ENCODE measurements around the gene NR1D2. TPM values are rescaled to one million over a fixed set of nuclear protein-coding genes. Genes with fewer than 3 reads are reported as not detected.

The NR1D2 gene
- total RNA-seq, 1 experiment from 2014 or later = 18.4 TPM

- TF ChIP-seq, protein P1, sequence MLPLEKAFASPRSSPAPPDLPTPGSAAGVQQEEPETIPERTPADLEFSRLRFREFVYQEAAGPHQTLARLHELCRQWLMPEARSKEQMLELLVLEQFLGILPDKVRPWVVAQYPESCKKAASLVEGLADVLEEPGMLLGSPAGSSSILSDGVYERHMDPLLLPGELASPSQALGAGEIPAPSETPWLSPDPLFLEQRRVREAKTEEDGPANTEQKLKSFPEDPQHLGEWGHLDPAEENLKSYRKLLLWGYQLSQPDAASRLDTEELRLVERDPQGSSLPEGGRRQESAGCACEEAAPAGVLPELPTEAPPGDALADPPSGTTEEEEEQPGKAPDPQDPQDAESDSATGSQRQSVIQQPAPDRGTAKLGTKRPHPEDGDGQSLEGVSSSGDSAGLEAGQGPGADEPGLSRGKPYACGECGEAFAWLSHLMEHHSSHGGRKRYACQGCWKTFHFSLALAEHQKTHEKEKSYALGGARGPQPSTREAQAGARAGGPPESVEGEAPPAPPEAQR (CRISPR knock-in tag; IDR thresholded peaks at IDR 0.05) = no peak
- no peak for TF ChIP-seq ZNF219 (CRISPR knock-in tag; IDR thresholded peaks at IDR 0.05; ENCODE audit: borderline replicate concordance)
- TF ChIP-seq MXD4 (CRISPR knock-in tag; IDR thresholded peaks at IDR 0.05; ENCODE audit: borderline replicate concordance) = no peak
- no peak for TF ChIP-seq NR1H2 (CRISPR knock-in tag; IDR thresholded peaks at IDR 0.05)
- no peak for TF ChIP-seq ERG (CRISPR knock-in tag; IDR thresholded peaks at IDR 0.05)
- TF ChIP-seq NFE2L1 (CRISPR knock-in tag; IDR thresholded peaks at IDR 0.05) = no peak
- TF ChIP-seq FOXK1 (CRISPR knock-in tag; IDR thresholded peaks at IDR 0.05) = no peak
These were observed 4.7 kb downstream of the NR1D2 start (continued) for GRCh38 chr3:23949784-23950183.

DNA sequence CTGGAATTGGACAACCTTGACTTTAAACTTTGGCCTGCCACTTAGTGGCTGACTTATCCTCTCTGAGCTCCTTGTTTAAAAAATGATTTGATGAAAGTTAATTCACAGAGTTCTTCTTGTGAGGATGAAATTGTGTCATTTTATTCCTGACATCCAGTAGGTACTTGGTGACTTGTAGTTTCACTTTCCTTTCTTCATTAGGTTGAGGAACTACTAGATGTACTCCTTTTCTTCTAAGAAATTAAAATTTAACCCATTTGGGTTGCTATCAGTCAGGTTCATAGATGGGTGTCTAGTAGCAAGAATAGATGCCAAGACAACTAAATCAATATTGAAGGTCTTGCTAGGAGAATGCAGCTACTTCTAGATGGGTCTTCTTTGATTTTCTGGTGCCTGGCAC, 5.2 kb downstream of the NR1D2 start:
- DNase-seq (ENCODE audit: low spot score) = no peak
- TF ChIP-seq ZBTB21 (CRISPR knock-in tag; IDR thresholded peaks at IDR 0.05; ENCODE audit: borderline replicate concordance) = no peak
- TF ChIP-seq FOXP1 (CRISPR knock-in tag; IDR thresholded peaks at IDR 0.05; ENCODE audit: borderline replicate concordance) = no peak
- TF ChIP-seq ZNF281 (CRISPR knock-in tag; IDR thresholded peaks at IDR 0.05) = no peak
- no peak for TF ChIP-seq TEAD4 (CRISPR knock-in tag; IDR thresholded peaks at IDR 0.05)
- TF ChIP-seq FOXP4 (CRISPR knock-in tag; IDR thresholded peaks at IDR 0.05) = no peak
- TF ChIP-seq PRDM15 (CRISPR knock-in tag; IDR thresholded peaks at IDR 0.05) = no peak
- TF ChIP-seq, protein P2, sequence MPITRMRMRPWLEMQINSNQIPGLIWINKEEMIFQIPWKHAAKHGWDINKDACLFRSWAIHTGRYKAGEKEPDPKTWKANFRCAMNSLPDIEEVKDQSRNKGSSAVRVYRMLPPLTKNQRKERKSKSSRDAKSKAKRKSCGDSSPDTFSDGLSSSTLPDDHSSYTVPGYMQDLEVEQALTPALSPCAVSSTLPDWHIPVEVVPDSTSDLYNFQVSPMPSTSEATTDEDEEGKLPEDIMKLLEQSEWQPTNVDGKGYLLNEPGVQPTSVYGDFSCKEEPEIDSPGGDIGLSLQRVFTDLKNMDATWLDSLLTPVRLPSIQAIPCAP (CRISPR knock-in tag; IDR thresholded peaks at IDR 0.05) = no peak
- TF ChIP-seq, protein P3, sequence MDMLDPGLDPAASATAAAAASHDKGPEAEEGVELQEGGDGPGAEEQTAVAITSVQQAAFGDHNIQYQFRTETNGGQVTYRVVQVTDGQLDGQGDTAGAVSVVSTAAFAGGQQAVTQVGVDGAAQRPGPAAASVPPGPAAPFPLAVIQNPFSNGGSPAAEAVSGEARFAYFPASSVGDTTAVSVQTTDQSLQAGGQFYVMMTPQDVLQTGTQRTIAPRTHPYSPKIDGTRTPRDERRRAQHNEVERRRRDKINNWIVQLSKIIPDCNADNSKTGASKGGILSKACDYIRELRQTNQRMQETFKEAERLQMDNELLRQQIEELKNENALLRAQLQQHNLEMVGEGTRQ (CRISPR knock-in tag; IDR thresholded peaks at IDR 0.05) = no peak
- TF ChIP-seq E2F4 (CRISPR knock-in tag; IDR thresholded peaks at IDR 0.05; ENCODE audit: borderline replicate concordance, low read depth) = no peak
- no peak for TF ChIP-seq ZNF219 (CRISPR knock-in tag; IDR thresholded peaks at IDR 0.05; ENCODE audit: borderline replicate concordance)
- TF ChIP-seq GABPB1 (CRISPR knock-in tag; IDR thresholded peaks at IDR 0.05) = no peak
- TF ChIP-seq ZNF138 (CRISPR knock-in tag; conservative IDR thresholded peaks at IDR 0.05) = no peak
- TF ChIP-seq ZNF232 (CRISPR knock-in tag; IDR thresholded peaks at IDR 0.05) = no peak
- no peak for TF ChIP-seq CREM (CRISPR knock-in tag; IDR thresholded peaks at IDR 0.05)
- no peak for TF ChIP-seq ZNF396 (CRISPR knock-in tag; IDR thresholded peaks at IDR 0.05; ENCODE audit: borderline replicate concordance)
- TF ChIP-seq NR2C2 (CRISPR knock-in tag; IDR thresholded peaks at IDR 0.05) = no peak
- ChIA-PET CTCF (interaction anchor here (0.8 to 1.2 kb wide), 2 partner anchors 62 to 116 kb away, joined by 3 to 4 read pairs; no protein-coding TSS in a partner anchor), POLR2A (interaction anchor here (0.7 to 6.3 kb wide), 2 partner anchors 33 to 40 kb away, joined by 5 to 31 read pairs; partner anchors contain the start of genes NKIRAS1 and RPL15)
- Mint-ChIP-seq H3K4me1 (peaks cover 38% of the 10 kb centered on the region), H3K4me3 (no peak overlapping the region), H3K27me3 (ENCODE audit: low read depth) (no peaks in the 10 kb centered on the region), H3K9me3 (no peaks in the 10 kb centered on the region), H3K36me3 (peaks cover 5% of the 10 kb centered on the region; the same call in 1 of the 2 replicates), H3K27ac (no peak overlapping the region)
- ATAC-seq = no peak

Data from WTC11 (cell line).